ENCODE data around the gene BTBD9. TPM values are rescaled to one million over a fixed set of nuclear protein-coding genes. Genes with fewer than 3 reads are reported as not detected.
"Not testable (repeated sequence)": the region's sequence is repeated elsewhere in the genome, so short reads cannot be mapped to it uniquely, and the experiment has no call there.

Gene BTBD9
- total RNA-seq, 1 experiment from 2014 or later, result 4.3 TPM

DNA sequence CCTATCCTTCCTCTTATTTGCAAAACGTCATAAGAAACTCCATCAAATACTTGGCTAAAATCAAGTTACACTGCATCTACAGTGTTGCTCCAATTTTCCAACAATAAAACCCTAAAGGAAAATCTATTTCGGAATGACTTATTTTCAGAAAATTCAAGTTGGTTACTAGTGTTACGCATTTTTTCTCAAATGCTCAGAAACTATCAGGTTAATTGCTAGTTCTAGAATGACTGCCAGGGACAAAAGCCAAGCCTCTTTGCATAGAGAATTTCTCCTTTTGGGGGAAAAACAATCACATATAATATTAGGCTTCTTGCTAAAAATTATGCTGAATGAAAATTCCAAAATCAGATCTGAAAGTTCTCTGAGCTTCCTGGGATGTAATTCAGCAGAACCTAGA is 210.2 kb downstream of the BTBD9 start:
- ATAC-seq, result no peak

GRCh38 chr6:38427492-38428210 is 212.1 kb downstream of the BTBD9 start:
- Histone ChIP-seq H3K4me2 (ENCODE audit: low read length) (no peak overlapping the region), H3F3A (ENCODE audit: low read length, unreplicated experiment) (no peaks in the 10 kb centered on the region), H3K36me3 (ENCODE audit: low read depth, low read length) (no peaks in the 10 kb centered on the region), H3K27me3 (ENCODE audit: low read length) (no peaks in the 10 kb centered on the region), H3K79me2 (ENCODE audit: low read length) (no peaks in the 10 kb centered on the region), H3K9me2 (replicated peaks; ENCODE audit: low read length) (no peaks in the 10 kb centered on the region), H4K20me1 (ENCODE audit: low read length) (no peaks in the 10 kb centered on the region), H3K27ac (ENCODE audit: low read length) (no peak overlapping the region), H3K9ac (ENCODE audit: low read length) (no peak overlapping the region), H3K9me3 (ENCODE audit: low read length) (no peaks in the 10 kb centered on the region), H3K4me3 (ENCODE audit: low read length) (no peak overlapping the region), H2AFZ (ENCODE audit: low read length) (no peak overlapping the region), H3K4me1 (ENCODE audit: insufficient read depth, low read length) (0 out of 2 replicates have a peak, but pooled peaks cover 6% of the 10 kb centered on the region)
- ATAC-seq, result no peak
- no TSS peak for BruUV-seq (replicated peaks)
- ChIA-PET POLR2A (ENCODE audit: unreplicated experiment) (interaction anchor here (0.6 kb wide), 2 partner anchors 405 to 801 kb away, joined by 3 to 17 read pairs; no protein-coding TSS in a partner anchor), CTCF (no interaction called here)
- no peak for DNase-seq
- intact Hi-C loops (cut with micrococcal nuclease), result no loop called here
- TF ChIP-seq CTCF (conservative IDR thresholded peaks at IDR 0.05; ENCODE audit: low read depth, low read length), result no peak
- TF ChIP-seq EZH2 (IDR thresholded peaks at IDR 0.05; ENCODE audit: low read length, unreplicated experiment), result no peak
- no peak for TF ChIP-seq EZH2phosphoT487 (IDR thresholded peaks at IDR 0.05; ENCODE audit: borderline replicate concordance, low read length)

More for the DNA sequence above, 210.2 kb downstream of the BTBD9 start:
- Histone ChIP-seq H2AFZ (ENCODE audit: low read length) (no peak overlapping the region), H4K20me1 (ENCODE audit: low read length) (no peaks in the 10 kb centered on the region), H3K9me3 (ENCODE audit: low read length) (no peaks in the 10 kb centered on the region), H3K9me2 (replicated peaks; ENCODE audit: low read length) (no peaks in the 10 kb centered on the region), H3K4me2 (ENCODE audit: low read length) (no peak overlapping the region), H3F3A (ENCODE audit: low read length, unreplicated experiment) (no peaks in the 10 kb centered on the region), H3K79me2 (ENCODE audit: low read length) (no peaks in the 10 kb centered on the region), H3K4me1 (ENCODE audit: insufficient read depth, low read length) (peaks cover 11% of the 10 kb centered on the region; the same call in 1 of the 2 replicates), H3K4me3 (ENCODE audit: low read length) (no peak overlapping the region), H3K27me3 (ENCODE audit: low read length) (no peaks in the 10 kb centered on the region), H3K9ac (ENCODE audit: low read length) (no peak overlapping the region), H3K36me3 (ENCODE audit: low read depth, low read length) (no peaks in the 10 kb centered on the region), H3K27ac (ENCODE audit: low read length) (no peak overlapping the region)
- ChIA-PET CTCF (no interaction called here), POLR2A (ENCODE audit: unreplicated experiment) (no interaction called here)
- TF ChIP-seq CTCF (conservative IDR thresholded peaks at IDR 0.05; ENCODE audit: low read depth, low read length) (no peak), EZH2 (IDR thresholded peaks at IDR 0.05; ENCODE audit: low read length, unreplicated experiment) (no peak), EZH2phosphoT487 (IDR thresholded peaks at IDR 0.05; ENCODE audit: borderline replicate concordance, low read length) (no peak)
- DNase-seq, result no peak
- intact Hi-C loops (cut with micrococcal nuclease), result no loop called here
- no TSS peak for BruUV-seq (replicated peaks)

- CTCF ChIA-PET; BruUV-seq (replicated peaks): not testable (repeated sequence)
Measured at GRCh38 chr6:38425788-38426488, 213.8 kb downstream of the BTBD9 start.

More at GRCh38 chr6:38425788-38426488, 213.8 kb downstream of the BTBD9 start:
- H3K4me1 ChIP-seq (ENCODE audit: insufficient read depth, low read length); H3F3A ChIP-seq (ENCODE audit: low read length, unreplicated experiment); H3K4me2 ChIP-seq (ENCODE audit: low read length); intact Hi-C loops (cut with micrococcal nuclease); H3K9me3 ChIP-seq (ENCODE audit: low read length); H2AFZ ChIP-seq (ENCODE audit: low read length); POLR2A ChIA-PET (ENCODE audit: unreplicated experiment); H3K36me3 ChIP-seq (ENCODE audit: low read depth, low read length); H3K9me2 ChIP-seq (replicated peaks; ENCODE audit: low read length); H3K27ac ChIP-seq (ENCODE audit: low read length); H3K27me3 ChIP-seq (ENCODE audit: low read length); H3K79me2 ChIP-seq (ENCODE audit: low read length); ATAC-seq; H3K4me3 ChIP-seq (ENCODE audit: low read length); DNase-seq; H3K9ac ChIP-seq (ENCODE audit: low read length); H4K20me1 ChIP-seq (ENCODE audit: low read length): not testable (repeated sequence)

All from PC-3 (cell line).